Measurements from ENCODE around the gene TOM1L1. TPM values are rescaled to one million over a fixed set of nuclear protein-coding genes. Genes with fewer than 3 reads are reported as not detected.

Gene TOM1L1
- total RNA-seq, 1 donor from 2014 or later: 3.1 TPM

GRCh38 chr17:54979657-54980056, 79.0 kb downstream of the TOM1L1 start:
- Histone ChIP-seq H3K4me1 (ENCODE audit: control insufficient read depth in 3 of 3, insufficient read depth in 3 of 3, low read length in 3 of 3) (no peaks in the 10 kb centered on the region), H3K27ac (ENCODE audit: low read depth, low read length) (no peak overlapping the region), H3K27me3 (ENCODE audit: control insufficient read depth in 3 of 3, insufficient read depth in 3 of 3, low read length in 3 of 3) (no peaks in the 10 kb centered on the region), H3K9me3 (ENCODE audit: control insufficient read depth in 3 of 3, low read length in 3 of 3) (no peaks in the 10 kb centered on the region), H3K36me3 (ENCODE audit: control insufficient read depth in 3 of 3, insufficient read depth in 3 of 3, low read length in 3 of 3) (no peaks in the 10 kb centered on the region), H3K4me3 (ENCODE audit: low read length in 3 of 3) (no peak overlapping the region), H3K9ac (ENCODE audit: low read depth in 1 of 3, low read length in 3 of 3) (no peak overlapping the region)

DNA sequence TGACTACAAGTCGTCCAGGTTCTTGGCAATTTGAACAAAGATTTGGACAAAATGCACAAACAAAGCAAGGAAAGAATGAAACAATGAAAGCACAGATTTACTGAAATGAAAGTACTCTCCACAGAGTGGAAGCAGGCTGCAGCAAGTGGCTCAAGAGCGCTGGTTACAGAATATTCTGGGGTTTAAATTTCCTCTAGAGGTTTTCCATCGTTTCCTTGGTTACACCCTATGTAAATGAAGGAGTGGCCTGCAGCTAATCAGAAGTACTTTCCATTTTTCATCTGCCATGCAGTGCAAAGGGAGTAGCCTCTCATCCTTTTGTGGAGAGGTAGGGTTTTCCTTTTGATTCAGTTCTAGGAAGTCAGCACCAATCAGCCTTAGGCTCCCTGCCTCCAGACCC, 79.7 kb downstream of the TOM1L1 start:
- no peaks in the 10 kb centered on the region for H3K27me3 ChIP-seq (ENCODE audit: control insufficient read depth in 3 of 3, insufficient read depth in 3 of 3, low read length in 3 of 3)
- no peak overlapping the region for H3K27ac ChIP-seq (ENCODE audit: low read depth, low read length)
- H3K36me3 ChIP-seq (ENCODE audit: control insufficient read depth in 3 of 3, insufficient read depth in 3 of 3, low read length in 3 of 3): no peaks in the 10 kb centered on the region
- H3K4me1 ChIP-seq (ENCODE audit: control insufficient read depth in 3 of 3, insufficient read depth in 3 of 3, low read length in 3 of 3): no peaks in the 10 kb centered on the region
- no peak overlapping the region for H3K9ac ChIP-seq (ENCODE audit: low read depth in 1 of 3, low read length in 3 of 3)
- no peak overlapping the region for H3K4me3 ChIP-seq (ENCODE audit: low read length in 3 of 3)
- H3K9me3 ChIP-seq (ENCODE audit: control insufficient read depth in 3 of 3, low read length in 3 of 3): no peaks in the 10 kb centered on the region

DNA sequence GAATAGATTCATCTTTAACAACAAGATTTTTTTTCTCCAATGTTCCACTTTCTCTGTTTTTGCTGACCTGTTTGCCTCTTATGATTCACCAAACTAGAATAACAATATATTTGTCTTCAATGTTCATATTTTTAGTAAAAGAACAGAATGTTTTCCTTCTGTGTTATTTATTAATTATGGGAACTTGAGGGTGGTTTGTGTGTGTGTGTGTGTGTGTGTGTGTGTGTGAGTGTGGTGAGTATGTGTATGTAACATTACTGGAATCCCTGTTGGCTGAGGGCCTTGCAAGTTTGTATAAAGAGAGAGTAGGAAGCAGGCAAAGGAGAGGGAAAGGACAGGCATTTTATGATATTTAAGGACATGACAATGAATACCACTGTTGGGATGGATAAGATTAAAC, 81.7 kb downstream of the TOM1L1 start:
- H3K36me3 ChIP-seq (ENCODE audit: control insufficient read depth in 3 of 3, insufficient read depth in 3 of 3, low read length in 3 of 3): peaks cover 0 to 4% (median 0%) of the 10 kb centered on the region in 3 donors
- H3K27ac ChIP-seq (ENCODE audit: low read depth, low read length): no peak overlapping the region
- no peaks in the 10 kb centered on the region for H3K9me3 ChIP-seq (ENCODE audit: control insufficient read depth in 3 of 3, low read length in 3 of 3)
- no peaks in the 10 kb centered on the region for H3K4me1 ChIP-seq (ENCODE audit: control insufficient read depth in 3 of 3, insufficient read depth in 3 of 3, low read length in 3 of 3)
- no peaks in the 10 kb centered on the region for H3K27me3 ChIP-seq (ENCODE audit: control insufficient read depth in 3 of 3, insufficient read depth in 3 of 3, low read length in 3 of 3)
- H3K9ac ChIP-seq (ENCODE audit: low read depth in 1 of 3, low read length in 3 of 3): no peak overlapping the region
- no peak overlapping the region for H3K4me3 ChIP-seq (ENCODE audit: low read length in 3 of 3)

DNA sequence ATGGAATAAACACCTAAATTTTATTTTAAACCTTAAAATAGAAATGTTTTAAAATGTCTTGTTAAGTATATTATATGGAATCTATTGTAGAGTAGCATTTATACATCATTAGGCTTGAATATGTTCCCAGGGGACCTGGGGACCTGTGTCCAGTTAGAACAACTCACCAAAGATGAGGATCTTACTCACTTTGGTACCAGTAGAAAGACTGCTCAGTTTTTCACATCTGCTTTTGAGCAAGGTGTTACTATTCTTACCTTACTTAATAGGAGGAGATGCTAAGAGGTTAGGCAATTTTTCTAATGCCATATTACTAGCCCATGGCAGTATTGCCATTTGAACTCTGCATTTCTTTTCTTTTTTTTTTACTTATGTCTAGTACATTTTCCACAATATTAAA, 82.6 kb downstream of the TOM1L1 start:
- Histone ChIP-seq H3K27ac (ENCODE audit: low read depth, low read length) (no peak overlapping the region), H3K4me1 (ENCODE audit: control insufficient read depth in 3 of 3, insufficient read depth in 3 of 3, low read length in 3 of 3) (no peaks in the 10 kb centered on the region), H3K4me3 (ENCODE audit: low read length in 3 of 3) (no peak overlapping the region), H3K27me3 (ENCODE audit: control insufficient read depth in 3 of 3, insufficient read depth in 3 of 3, low read length in 3 of 3) (no peaks in the 10 kb centered on the region), H3K9me3 (ENCODE audit: control insufficient read depth in 3 of 3, low read length in 3 of 3) (no peaks in the 10 kb centered on the region), H3K36me3 (ENCODE audit: control insufficient read depth in 3 of 3, insufficient read depth in 3 of 3, low read length in 3 of 3) (peaks cover 0 to 4% (median 0%) of the 10 kb centered on the region in 3 donors), H3K9ac (ENCODE audit: low read depth in 1 of 3, low read length in 3 of 3) (no peak overlapping the region)

DNA sequence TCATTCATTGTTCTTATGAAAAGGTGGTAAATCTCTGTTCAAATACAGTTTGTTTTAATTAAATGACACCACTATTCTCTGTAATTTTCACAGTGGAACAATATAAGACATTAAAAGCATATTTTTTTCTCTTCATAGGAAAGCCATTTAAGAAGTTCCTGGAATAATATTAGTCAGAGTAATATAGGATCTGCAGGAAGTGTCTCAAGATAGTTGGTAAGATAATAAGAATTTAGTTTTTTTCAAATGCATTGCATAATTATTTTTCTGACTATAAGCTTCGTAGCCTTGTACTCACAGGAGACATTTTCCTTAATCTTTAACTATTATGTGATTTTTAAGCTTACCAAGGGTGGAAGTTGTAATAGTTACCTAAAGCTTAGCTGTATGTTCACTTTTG, 84.8 kb downstream of the TOM1L1 start:
- Histone ChIP-seq H3K27ac (ENCODE audit: low read depth, low read length) (no peak overlapping the region), H3K4me1 (ENCODE audit: control insufficient read depth in 3 of 3, insufficient read depth in 3 of 3, low read length in 3 of 3) (no peaks in the 10 kb centered on the region), H3K27me3 (ENCODE audit: control insufficient read depth in 3 of 3, insufficient read depth in 3 of 3, low read length in 3 of 3) (no peaks in the 10 kb centered on the region), H3K36me3 (ENCODE audit: control insufficient read depth in 3 of 3, insufficient read depth in 3 of 3, low read length in 3 of 3) (peaks cover 0 to 4% (median 0%) of the 10 kb centered on the region in 3 donors), H3K9me3 (ENCODE audit: control insufficient read depth in 3 of 3, low read length in 3 of 3) (no peaks in the 10 kb centered on the region), H3K4me3 (ENCODE audit: low read length in 3 of 3) (no peak overlapping the region), H3K9ac (ENCODE audit: low read depth in 1 of 3, low read length in 3 of 3) (no peak overlapping the region)

GRCh38 chr17:54990118-54990517, 89.5 kb downstream of the TOM1L1 start:
- H3K4me1 ChIP-seq (ENCODE audit: control insufficient read depth in 3 of 3, insufficient read depth in 3 of 3, low read length in 3 of 3): no peaks in the 10 kb centered on the region
- H3K9me3 ChIP-seq (ENCODE audit: control insufficient read depth in 3 of 3, low read length in 3 of 3): no peaks in the 10 kb centered on the region
- H3K9ac ChIP-seq (ENCODE audit: low read depth in 1 of 3, low read length in 3 of 3): no peak overlapping the region
- H3K27me3 ChIP-seq (ENCODE audit: control insufficient read depth in 3 of 3, insufficient read depth in 3 of 3, low read length in 3 of 3): no peaks in the 10 kb centered on the region
- H3K36me3 ChIP-seq (ENCODE audit: control insufficient read depth in 3 of 3, insufficient read depth in 3 of 3, low read length in 3 of 3): peaks cover 0 to 4% (median 3%) of the 10 kb centered on the region in 3 donors
- H3K27ac ChIP-seq (ENCODE audit: low read depth, low read length): no peak overlapping the region
- no peak overlapping the region for H3K4me3 ChIP-seq (ENCODE audit: low read length in 3 of 3)

GRCh38 chr17:54991567-54991966, 90.9 kb downstream of the TOM1L1 start:
- peaks cover 0 to 4% (median 3%) of the 10 kb centered on the region in 3 donors for H3K36me3 ChIP-seq (ENCODE audit: control insufficient read depth in 3 of 3, insufficient read depth in 3 of 3, low read length in 3 of 3)
- H3K4me1 ChIP-seq (ENCODE audit: control insufficient read depth in 3 of 3, insufficient read depth in 3 of 3, low read length in 3 of 3): no peaks in the 10 kb centered on the region
- H3K4me3 ChIP-seq (ENCODE audit: low read length in 3 of 3): no peak overlapping the region
- no peaks in the 10 kb centered on the region for H3K9me3 ChIP-seq (ENCODE audit: control insufficient read depth in 3 of 3, low read length in 3 of 3)
- no peaks in the 10 kb centered on the region for H3K27me3 ChIP-seq (ENCODE audit: control insufficient read depth in 3 of 3, insufficient read depth in 3 of 3, low read length in 3 of 3)
- no peak overlapping the region for H3K27ac ChIP-seq (ENCODE audit: low read depth, low read length)
- H3K9ac ChIP-seq (ENCODE audit: low read depth in 1 of 3, low read length in 3 of 3): no peak overlapping the region

DNA sequence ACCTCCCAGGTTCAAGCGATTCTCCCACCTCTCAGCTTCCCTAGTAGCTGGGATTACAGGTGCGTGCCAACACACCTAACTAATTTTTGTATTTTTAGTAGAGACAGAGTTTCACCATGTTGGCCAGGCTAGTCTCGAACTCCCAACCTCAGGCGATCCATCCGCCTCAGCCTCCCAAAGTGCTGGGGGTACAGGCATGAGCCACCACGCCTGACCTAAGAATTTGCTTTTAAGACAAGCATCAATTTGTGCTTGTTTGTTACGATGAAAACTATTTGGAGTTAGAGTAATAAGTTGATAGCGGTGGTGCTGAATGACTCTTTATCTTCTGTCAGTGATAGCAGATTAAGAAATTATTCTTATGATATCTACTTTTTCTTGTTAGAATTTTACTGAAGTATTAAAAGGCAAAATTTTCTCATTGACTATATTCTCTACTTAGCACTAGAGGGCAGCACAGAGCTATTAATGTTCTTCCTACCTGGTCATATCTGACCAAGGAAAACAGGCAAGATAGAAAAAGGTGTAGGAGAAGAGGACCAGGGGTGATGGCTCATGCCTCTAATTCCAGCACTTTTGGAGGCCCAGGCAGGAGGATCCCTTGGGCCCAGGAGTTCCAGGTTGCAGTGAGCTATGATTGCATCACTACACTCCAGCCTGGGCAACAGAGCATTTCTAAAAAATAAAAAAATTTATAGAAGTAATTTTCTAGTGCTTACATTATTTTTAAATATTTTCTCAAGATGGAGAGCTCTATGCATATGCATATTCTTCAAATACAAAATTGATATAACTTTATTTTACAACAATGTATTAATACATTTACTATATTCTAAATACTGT, 92.4 kb downstream of the TOM1L1 start:
- Histone ChIP-seq H3K9me3 (ENCODE audit: control insufficient read depth in 3 of 3, low read length in 3 of 3) (no peaks in the 10 kb centered on the region), H3K36me3 (ENCODE audit: control insufficient read depth in 3 of 3, insufficient read depth in 3 of 3, low read length in 3 of 3) (peaks cover 0 to 5% (median 0%) of the 10 kb centered on the region in 3 donors), H3K27ac (ENCODE audit: low read depth, low read length) (no peak overlapping the region), H3K9ac (ENCODE audit: low read depth in 1 of 3, low read length in 3 of 3) (no peak overlapping the region), H3K4me1 (ENCODE audit: control insufficient read depth in 3 of 3, insufficient read depth in 3 of 3, low read length in 3 of 3) (no peaks in the 10 kb centered on the region), H3K27me3 (ENCODE audit: control insufficient read depth in 3 of 3, insufficient read depth in 3 of 3, low read length in 3 of 3) (no peaks in the 10 kb centered on the region), H3K4me3 (ENCODE audit: low read length in 3 of 3) (no peak overlapping the region)

- Histone ChIP-seq H3K27ac (ENCODE audit: low read depth, low read length) (no peak overlapping the region), H3K4me1 (ENCODE audit: control insufficient read depth in 3 of 3, insufficient read depth in 3 of 3, low read length in 3 of 3) (no peaks in the 10 kb centered on the region), H3K9me3 (ENCODE audit: control insufficient read depth in 3 of 3, low read length in 3 of 3) (no peaks in the 10 kb centered on the region), H3K9ac (ENCODE audit: low read depth in 1 of 3, low read length in 3 of 3) (no peak overlapping the region), H3K36me3 (ENCODE audit: control insufficient read depth in 3 of 3, insufficient read depth in 3 of 3, low read length in 3 of 3) (peaks cover 0 to 2% (median 0%) of the 10 kb centered on the region in 3 donors), H3K4me3 (ENCODE audit: low read length in 3 of 3) (no peak overlapping the region), H3K27me3 (ENCODE audit: control insufficient read depth in 3 of 3, insufficient read depth in 3 of 3, low read length in 3 of 3) (no peaks in the 10 kb centered on the region)
Measured at GRCh38 chr17:54996441-54996840, 95.8 kb downstream of the TOM1L1 start.

DNA sequence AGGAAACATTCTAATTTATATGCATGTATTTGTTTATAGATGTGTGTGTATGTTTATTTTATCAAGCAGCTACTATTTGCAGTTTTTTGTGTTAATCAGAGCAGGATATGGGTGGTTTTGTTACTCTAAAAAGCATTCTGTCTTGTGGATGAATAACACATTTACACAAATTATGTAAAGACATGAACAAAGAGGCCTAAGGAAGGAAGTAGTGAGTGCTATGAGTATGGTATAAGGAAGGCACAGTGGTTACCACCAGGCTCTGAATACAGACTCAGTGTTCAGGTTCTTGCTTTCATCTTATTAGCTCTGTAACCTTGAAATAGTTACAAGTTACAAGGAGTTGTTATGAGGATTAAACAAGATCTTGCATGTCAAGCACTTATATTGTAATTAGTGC, 101.8 kb downstream of the TOM1L1 start:
- Histone ChIP-seq H3K4me3 (ENCODE audit: low read length in 3 of 3) (no peak overlapping the region), H3K36me3 (ENCODE audit: control insufficient read depth in 3 of 3, insufficient read depth in 3 of 3, low read length in 3 of 3) (peaks cover 0 to 5% (median 0%) of the 10 kb centered on the region in 3 donors), H3K27me3 (ENCODE audit: control insufficient read depth in 3 of 3, insufficient read depth in 3 of 3, low read length in 3 of 3) (no peaks in the 10 kb centered on the region), H3K27ac (ENCODE audit: low read depth, low read length) (no peak overlapping the region), H3K9ac (ENCODE audit: low read depth in 1 of 3, low read length in 3 of 3) (no peak overlapping the region), H3K9me3 (ENCODE audit: control insufficient read depth in 3 of 3, low read length in 3 of 3) (no peaks in the 10 kb centered on the region), H3K4me1 (ENCODE audit: control insufficient read depth in 3 of 3, insufficient read depth in 3 of 3, low read length in 3 of 3) (no peaks in the 10 kb centered on the region)

Measured in skeletal muscle tissue (tissue), 4 donors.